ENCODE data around the gene MATR3.
A peak's percentile ranks its signal among the peaks of the same experiment; 100 is the strongest.

GRCh38 chr5:139293507-139294373 lies at the start of gene MATR3:
- TF ChIP-seq POLR2A (IDR thresholded peaks at IDR 0.05): peak; percentile 98 to 99
- no peak for TF ChIP-seq CTCF (IDR thresholded peaks at IDR 0.05 in 4 of 5, conservative IDR thresholded peaks at IDR 0.05 in 1 of 5)
